ENCODE measurements around the gene CACNA1C.

- TF ChIP-seq CTCF (IDR thresholded peaks at IDR 0.05), result no peak
- TF ChIP-seq EP300 (IDR thresholded peaks at IDR 0.05), result no peak
- no peak for TF ChIP-seq POLR2A (IDR thresholded peaks at IDR 0.05)
- TF ChIP-seq POLR2AphosphoS5 (IDR thresholded peaks at IDR 0.05), result no peak
Observed at GRCh38 chr12:2110849-2111566, 58.2 kb downstream of the CACNA1C start.

Data from upper lobe of left lung (tissue), 4 donors.